ENCODE data around the gene TWF2.
A peak's percentile ranks its signal among the peaks of the same experiment; 100 is the strongest.

The TWF2 gene

DNA sequence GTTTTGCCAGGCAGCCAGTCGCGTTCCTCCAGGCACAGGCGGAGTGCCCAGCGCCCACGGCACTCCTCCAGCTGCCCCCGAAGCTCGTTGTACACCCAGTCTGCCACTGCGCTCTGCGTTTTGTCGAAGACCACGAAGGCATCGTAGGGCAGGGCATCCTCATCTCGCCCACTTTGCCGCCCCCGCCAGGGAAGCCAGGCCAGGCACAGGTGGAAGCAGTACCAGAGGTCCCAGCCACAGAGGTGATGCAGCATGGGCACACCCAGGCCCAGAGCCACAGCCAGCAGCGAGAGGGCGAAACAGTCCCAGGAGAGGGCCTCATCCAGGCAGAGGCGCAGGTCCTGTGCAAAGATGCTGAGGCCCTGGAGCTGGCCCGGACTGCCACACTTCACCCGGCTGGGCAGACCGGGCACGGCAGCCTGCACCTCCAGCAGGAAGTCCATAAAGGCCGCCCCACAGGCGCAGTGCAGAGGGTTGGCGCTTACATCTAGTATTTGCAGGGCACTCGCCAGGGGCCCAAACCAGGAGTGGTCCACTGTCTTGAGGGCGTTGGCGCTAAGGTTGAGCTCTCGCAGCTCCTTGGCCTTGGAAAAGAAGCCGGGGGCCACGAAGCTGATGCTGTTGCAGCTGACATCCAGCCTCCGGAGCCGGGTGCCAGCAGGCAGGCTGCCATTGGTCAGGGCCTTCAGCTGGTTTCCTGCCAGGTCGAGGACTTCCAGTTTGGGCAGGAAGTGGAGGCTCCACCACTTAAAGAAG, 17.2 kb downstream of the TWF2 start:
- peak; percentile 40 for DNase-seq

DNA sequence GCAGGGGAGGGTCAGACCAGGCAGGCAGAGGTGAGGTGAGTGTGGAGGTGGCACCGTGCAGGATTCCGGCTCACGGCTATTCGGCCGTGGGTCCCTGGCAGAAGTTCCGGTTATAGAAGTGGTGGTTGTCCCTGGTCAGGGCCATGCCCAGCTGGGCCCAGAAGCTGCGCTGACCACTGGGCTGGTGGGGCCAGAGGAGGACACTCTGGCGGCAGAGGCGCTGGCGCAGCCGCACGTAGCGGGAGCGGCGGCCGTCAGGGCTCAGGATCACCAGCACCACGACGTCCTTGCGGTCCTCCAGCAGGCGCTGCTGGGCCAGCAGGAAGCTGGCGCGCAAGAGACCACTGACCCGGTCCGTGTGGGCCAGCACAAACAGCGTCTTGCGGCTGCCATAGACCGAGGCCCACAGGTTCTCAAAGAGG, 17.8 kb downstream of the TWF2 start:
- DNase-seq: no peak

DNA sequence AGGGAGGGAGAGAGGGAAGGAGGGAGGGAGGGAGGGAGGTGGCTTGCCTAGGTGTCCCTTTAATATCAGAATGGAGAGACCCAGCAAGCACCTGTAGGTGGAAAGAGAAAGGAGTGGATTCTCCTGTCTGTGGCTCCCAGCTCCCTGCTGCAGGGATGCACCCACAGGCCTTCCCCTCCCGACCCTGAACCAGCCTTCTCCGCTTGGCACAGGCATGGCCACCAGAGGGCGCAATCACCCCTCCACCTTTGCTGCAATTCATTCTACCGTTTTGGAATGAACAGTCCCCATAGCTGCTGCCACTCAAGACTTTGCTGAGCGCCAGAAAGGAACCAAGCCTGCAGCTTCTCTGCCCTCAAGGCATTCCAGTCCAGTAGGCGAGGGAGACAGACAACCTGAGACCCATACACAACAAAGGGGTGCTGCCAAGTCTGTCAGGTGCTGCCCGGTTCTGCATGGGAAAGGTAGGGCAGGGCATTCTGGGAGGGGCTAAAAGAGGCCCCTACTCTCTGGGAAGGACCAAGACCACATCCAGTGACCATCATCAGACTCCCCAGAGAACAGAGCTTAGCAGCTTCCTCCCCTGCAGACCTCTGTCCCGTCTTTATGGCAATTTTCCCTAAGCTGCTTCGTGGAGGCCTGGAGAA, 18.5 kb downstream of the TWF2 start:
- DNase-seq: peak; percentile 80

DNA sequence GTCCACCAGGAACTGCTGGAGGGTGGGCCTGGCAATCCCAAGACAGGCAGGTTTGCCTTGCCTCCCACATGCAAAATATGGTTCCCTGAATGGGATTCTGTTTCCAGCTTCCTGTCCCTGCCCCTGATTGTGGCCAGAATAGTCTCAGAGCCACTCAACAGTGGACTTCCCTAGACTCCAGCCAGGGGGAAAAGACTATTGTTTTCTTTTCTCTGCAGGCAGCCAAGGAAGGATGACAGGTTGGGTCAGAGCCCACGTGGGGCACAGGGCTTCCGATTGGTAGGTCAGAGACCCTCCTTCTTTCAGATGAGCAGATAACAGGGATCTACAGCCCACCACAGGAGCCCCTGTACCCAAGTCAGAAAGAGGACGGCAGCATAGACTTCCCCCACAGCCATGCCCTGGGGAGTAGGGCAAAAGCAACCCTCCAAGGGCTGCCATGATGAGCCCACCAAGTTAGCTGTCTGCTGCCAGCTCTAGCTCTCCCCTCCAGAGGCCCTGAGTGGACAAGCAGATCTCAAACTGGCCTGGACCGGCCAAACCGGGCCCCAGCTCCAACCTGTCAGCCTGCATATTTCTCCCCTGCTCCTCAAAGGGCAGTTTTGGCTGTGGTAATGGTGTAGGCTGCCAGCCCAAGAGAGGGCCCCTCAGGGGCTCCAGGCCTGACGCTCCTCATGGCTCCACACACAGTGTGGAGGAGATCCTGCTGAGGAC, 19.9 kb downstream of the TWF2 start:
- no peak for DNase-seq

DNA sequence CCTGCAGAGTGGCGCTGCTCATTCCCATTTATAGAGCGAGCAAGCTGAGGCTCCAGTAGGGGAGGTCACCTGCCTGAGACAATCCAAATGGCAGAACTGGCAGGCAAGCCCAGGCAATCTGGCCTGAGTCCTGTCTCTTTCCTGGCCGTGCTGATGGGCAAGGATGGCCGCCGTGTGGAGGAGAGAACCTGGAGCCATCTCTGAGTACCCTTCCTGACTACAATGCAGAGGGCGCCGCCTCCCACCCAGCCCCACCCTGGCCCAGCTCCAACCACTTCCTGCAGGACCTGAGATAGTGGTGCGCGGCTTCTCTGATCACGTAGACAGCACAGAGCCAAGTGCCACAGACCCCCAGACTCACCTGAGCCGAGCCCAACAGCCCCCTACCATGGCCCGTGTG, 20.5 kb downstream of the TWF2 start:
- DNase-seq: no peak

DNA sequence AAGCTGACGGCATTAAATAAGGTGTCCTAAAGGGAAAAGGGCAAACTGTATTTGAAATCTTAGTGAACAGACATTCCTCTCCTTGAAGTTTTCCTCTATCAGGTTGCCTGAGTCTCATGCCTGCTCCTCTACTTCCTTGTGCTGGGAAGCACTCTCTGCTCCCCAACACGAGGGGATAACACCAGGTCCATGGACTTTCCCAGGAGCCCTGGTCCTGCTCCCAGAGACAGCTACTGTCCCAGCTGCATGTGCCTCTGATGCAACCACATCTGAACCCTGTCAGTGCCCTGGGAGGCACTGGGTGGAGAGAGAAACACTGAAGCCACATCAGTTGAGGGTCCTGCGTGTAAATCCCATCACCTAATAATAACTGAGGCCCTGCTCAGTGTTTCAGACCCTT, 20.9 kb downstream of the TWF2 start:
- DNase-seq: no peak

DNA sequence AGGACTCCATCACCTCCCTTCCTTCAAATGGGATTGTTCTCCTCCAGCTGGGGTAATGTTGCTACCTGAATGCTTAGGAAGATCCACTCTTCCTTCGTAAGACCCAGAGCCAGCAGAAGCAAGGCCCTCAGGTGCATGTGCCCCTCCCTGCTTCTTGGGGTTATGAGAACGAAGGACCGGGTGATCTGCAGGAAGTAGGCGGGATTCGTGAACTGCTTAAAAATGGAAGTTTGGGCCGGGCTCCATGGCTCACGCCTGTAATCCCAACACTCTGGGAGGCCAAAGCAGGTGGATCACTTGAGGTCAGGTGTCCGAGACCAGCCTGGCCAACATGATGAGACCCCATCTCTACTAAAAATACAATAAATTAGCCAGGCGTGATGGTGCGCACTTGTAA, 21.6 kb downstream of the TWF2 start:
- no peak for DNase-seq

DNA sequence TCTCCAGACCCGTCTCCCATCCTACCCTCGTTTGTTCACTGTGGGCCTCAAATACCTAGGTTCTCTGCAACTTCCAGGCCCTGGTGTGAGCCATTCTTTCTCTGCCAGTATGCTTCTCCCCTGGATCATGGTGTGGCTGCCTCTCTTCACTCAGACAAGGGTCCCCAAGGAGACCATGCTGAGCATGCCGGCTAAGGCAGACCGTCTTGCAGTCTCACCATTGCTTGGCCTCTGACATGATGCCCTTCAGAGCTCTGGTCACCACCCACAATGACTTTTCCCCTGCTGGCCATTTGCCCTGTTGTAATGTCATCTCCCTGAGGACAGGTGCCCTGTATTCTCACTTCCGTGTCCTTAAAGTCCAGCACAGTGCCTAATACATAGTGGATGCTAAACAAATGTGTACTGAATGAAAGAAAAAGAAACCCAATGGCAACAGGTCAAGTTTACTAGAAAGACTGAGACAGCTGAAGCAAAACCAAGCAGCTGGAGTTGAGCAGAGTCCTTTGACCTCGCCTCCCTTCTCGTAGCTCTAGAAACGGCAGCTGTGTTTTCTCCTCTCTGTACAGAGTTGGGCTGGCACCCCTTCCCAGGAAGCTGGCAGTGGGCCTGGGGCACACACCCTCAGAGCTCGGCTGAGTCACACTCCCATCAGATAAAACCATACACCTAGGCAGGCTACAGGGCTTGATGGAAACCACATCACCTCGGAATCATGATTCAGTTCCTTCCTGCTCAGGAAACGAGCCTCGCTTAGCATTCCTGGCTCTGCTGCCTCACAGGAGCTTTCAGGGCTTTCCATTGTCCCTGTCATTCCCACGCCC, 22.2 kb downstream of the TWF2 start:
- DNase-seq: peak; percentile 23

DNA sequence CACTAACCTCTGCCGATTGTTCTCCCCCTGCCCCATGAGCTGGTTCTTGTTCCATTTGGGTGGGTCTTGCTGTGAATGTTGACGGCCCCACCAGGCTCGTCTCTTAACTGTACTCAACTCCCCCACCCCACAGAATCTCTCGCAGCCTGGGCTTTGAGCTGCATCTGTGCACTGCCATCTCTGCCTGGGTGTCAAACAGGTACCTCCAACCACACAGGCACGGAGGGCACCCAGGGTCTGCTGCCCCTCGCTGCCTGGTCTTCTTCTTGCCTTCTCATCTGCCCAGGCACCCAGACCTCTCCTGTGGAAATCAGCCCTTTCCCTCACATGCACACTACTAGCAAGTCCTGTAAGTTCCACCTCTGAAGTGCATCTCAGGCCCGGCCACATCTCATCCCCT, 23.6 kb downstream of the TWF2 start:
- no peak for DNase-seq

DNA sequence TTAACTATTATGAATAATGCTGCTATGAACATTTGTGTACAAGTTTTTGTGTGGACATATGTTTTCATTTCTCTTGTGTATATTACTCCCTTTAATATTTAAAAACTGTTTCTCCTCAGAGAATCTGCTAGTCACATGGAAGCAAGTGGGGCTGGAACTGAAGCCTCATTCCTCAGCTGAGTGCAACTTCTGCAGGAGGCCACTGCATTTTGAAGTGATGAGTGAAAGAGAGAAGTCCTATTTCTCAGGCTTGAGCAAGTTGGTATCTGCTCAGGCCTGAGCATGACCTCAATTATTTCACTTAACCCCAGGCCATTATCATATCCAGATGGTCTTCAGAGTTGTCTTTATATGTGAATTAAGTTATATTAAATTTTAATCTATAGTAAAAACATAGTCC, 25.1 kb downstream of the TWF2 start:
- DNase-seq: no peak

DNA sequence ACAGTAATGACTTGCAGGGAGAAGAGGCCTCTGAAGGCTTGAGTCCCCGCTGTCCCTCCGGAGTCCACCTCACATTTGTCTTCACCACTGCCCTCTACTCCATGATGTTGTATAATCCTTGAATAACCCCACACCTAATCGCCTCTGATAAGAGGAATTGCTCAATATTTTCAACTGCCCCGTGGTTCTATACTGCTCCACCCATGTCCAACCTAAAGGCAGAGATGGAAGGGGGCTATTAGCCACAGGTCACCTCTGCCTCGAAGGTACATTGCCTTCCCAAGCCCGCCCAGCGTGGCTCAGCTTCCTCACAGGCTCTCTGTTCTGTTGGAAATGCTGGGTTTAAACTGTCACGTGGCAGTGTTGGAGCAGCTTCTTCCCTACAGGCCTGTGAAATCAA, 26.0 kb downstream of the TWF2 start:
- DNase-seq: no peak

DNA sequence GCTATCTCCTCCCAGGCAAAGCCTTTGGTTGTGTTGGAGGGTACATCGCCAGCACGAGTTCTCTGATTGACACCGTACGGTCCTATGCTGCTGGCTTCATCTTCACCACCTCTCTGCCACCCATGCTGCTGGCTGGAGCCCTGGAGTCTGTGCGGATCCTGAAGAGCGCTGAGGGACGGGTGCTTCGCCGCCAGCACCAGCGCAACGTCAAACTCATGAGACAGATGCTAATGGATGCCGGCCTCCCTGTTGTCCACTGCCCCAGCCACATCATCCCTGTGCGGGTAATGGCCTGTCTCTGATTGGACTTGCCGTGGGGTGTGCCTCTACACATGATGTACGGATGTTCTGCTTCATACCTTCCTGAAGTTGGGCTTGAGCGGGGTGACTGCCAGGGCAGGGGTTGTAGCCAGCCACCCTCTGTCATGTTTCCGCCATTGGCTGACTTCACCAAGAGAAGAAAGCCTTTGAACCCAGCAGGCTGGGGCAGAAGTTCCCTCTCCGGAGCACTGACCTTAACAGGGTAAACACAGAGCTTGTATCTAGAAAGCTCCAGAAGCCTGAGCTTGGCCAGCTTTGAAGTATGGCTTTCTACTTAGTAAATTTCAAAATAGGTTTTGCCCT, 27.6 kb downstream of the TWF2 start:
- no peak for DNase-seq

DNA sequence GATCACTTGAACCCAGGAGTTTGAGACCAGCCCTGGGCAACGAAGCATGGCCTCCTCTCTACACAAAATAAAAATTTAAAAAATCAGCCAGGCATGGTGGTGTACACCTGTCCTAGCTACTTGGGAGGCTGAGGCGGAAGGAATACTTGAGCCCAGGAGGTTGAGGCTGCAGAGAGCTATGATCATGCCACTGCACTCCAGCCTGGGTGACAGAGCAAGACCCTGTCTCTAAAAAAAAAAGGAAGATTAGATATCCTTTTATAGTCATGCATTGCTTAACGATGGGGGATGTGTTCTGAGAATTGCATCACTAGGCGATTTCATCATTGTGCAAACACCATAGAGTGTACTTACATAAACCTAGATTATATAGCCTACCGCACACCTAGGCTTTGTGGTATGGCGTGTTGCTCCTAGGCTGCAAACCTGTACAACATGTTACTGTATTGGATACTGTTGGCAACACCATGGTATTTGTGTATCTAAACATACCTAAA, 28.4 kb downstream of the TWF2 start:
- DNase-seq: no peak

DNA sequence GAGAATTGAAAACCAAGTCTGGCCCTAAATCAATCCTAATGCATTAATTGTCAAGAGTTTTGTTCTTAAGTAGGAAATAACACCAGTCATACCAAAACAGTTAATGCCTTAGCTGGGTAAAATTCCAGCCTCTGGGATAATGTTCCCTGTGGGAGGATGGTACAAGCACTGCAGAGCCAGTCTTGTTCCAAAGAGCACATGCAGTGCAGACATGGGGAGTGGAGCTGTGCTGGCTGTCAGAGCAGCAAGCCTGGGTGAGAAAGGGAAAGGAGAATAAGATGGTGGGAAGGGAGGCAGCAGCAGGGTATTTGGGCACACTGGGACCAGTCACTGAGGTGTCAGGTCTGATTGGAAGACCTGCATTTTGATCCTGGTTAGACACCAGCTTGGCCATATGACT, 28.9 kb downstream of the TWF2 start:
- no peak for DNase-seq

DNA sequence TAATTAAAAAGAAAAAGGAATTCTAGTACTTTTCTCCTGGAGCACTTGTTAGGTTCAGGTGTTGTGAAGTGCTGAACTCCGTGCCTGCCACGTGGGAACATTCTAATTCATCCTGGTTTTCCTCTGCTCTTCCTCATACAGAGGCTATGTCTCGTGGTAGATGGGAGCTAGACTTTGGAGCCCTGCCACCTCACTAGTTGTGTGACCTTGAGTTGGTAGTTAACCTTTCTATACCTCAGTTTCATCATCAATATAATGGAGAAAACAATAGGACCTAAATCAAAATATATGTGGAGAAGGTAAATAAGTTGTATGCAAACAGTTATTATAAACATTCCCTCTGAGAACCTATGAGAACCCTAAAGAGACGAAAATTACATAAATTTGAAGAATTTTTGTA, 30.4 kb downstream of the TWF2 start:
- DNase-seq: no peak

DNA sequence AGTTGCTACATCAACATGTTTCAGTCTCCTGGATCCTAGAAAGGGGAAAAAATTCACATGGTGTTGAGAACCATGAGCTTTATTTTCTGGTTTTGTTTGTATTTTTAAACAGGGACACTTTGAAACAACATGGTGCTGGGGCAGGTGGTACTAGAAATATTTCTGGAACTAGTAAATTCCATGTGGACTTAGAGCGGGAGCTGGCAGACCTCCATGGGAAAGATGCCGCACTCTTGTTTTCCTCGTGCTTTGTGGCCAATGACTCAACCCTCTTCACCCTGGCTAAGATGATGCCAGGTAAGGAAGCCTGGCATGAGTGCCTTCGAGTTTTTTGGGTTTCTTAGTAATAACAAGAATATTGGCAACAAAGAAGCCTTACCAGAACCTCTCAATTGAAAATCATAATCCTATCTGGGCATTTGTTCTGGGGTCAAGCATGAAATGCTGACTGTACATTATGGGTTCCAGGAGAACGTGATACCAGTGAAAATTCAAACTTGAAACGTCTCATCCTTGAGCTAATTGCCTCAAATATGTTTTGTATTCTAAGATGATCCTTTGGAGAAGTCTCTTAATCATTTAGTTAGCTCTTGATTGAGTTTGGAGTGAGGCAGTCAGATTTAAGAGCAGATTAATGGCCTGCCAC, 33.1 kb downstream of the TWF2 start:
- DNase-seq: no peak

DNA sequence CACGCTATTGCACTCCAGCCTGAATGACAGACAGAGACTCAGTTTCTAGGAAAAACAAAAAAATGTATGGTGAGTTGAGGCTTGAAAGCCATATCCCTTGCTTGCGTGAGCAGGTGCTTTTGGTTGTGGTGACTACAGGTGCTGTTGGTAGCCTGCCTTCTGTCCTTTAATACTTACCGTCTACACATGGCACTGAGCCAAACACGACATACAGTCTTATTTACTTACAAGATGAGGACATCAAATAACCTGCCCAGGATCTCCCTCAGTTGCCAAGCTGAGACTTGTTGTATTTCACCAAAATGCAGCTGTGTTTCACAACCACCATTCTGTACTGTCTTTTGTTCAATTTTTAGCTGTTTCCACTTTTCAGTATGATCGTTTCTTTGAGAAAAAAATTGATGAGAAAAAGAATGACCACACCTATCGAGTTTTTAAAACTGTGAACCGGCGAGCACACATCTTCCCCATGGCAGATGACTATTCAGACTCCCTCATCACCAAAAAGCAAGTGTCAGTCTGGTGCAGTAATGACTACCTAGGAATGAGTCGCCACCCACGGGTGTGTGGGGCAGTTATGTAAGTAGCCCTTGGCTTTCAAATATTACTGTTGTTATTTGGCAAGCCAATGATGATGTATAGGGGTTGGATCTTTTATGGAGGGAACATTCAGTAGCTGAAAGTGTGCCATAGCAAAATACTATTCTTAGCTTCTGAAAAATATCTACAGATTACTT, 34.5 kb downstream of the TWF2 start:
- DNase-seq: no peak

DNA sequence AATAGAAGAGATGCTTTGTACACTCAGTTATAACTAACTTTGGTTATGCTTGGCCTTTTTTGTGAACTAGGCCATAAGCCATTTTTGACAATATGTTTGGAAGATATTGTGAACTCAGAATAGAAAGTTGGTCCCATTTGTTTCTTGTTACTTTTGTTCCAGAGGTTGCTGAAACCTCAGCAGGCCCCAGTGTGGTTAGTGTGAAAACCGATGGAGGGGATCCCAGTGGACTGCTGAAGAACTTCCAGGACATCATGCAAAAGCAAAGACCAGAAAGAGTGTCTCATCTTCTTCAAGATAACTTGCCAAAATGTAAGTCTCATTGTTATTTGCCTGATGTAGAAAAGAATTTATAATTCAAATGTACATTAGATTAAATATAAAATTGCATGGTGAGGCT, 35.3 kb downstream of the TWF2 start:
- no peak for DNase-seq

DNA sequence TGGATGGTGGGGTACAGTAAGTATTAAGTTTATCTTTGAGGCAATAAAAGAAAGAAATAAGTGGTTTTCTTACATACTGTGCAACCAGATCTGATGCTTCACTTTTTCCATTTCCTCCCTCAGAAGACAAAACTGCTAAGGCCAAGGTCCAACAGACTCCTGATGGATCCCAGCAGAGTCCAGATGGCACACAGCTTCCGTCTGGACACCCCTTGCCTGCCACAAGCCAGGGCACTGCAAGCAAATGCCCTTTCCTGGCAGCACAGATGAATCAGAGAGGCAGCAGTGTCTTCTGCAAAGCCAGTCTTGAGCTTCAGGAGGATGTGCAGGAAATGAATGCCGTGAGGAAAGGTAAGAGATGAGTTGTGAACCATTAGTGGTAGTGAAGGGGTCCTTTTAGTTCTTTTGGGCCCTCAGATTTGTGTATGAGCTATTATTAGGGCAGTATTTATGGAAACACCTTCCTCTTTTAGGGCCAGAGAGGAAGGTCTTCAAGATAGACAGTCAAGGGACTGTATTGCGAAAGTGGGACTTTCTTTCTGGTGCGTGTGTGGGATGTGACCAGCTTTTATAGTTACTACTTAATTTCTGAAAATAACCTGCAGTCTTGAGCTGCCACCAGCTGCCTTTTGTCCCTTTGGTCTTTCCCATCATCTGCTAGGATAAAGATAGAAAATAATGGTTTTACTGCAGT, 36.4 kb downstream of the TWF2 start:
- DNase-seq: no peak

DNA sequence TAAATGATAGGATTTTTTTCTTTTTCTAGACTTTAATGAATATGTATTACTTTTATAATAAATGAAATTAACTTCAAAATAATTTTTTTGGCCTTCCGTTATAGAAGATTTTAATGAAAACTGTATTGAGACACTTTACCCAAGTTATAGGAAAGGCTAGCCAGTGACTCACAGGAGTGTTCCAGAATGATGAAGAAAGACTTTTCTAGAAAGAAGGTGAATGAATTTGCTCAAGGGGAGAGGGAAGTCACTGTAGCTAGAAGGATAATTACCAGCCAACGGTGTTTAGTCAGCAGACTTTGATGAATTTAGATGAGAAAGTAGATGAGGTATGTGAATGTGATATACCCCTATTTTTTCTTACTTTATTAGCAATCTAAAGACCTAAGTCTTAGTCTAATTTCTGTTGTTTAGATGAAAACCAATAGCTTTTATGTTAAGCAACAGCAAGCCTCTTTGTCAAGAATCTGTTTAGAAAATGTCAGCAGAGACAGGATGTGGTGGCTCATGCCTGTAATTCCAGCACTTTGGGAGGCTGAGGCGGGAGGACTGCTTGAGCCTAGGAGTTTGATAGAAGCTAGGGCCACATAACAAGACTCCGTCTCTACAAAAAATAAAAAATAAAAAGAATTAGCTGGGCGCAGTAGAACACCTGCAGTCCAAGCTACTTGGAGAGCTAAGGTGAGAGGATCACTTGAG, 37.8 kb downstream of the TWF2 start:
- no peak for DNase-seq

All from effector CD8-positive, alpha-beta T cell (primary cell).